CD4-positive, CD25-positive, alpha-beta regulatory T cell (primary cell): ENCODE measurements around the gene PLXNB2. TPM values are rescaled to one million over a fixed set of nuclear protein-coding genes. Genes with fewer than 3 reads are reported as not detected.

Experiments
- ATAC-seq, 2 donors: fragments of 150-1000 bp; cut with Tn5 transposase; one replicate each; pipeline ENCODE4 v1.10.0; 2021; ENCODE audit warnings: low read depth in 2 of 2, moderate number of reproducible peaks in 2 of 2, moderate library complexity in 1 of 2
- DNase-seq, 3 donors: peaks; one replicate each; pipeline versions ENCODE4 v3.0.0 to v3.0.0-alpha.2; 2012 to 2022; ENCODE audit warnings: mixed read lengths in 1 of 3
- H3K27ac ChIP-seq: one replicate; pipeline ENCODE4 v1.7.0; 2013; ENCODE audit warnings: mild to moderate bottlenecking, low read length; ENCODE audit not compliant: insufficient read depth, poor library complexity, severe bottlenecking
- H3K27me3 ChIP-seq: one replicate; pipeline ENCODE4 v1.7.0; 2013; ENCODE audit warnings: low read length; ENCODE audit not compliant: control insufficient read depth, insufficient read depth
- H3K36me3 ChIP-seq: one replicate; pipeline ENCODE4 v1.7.0; 2013; ENCODE audit warnings: mild to moderate bottlenecking, low read length, moderate library complexity; ENCODE audit not compliant: control insufficient read depth, insufficient read depth
- H3K4me1 ChIP-seq: 2 replicates; pipeline ENCODE4 v1.7.0; 2013; ENCODE audit warnings: mild to moderate bottlenecking, low read length; ENCODE audit not compliant: insufficient read depth, control insufficient read depth, poor library complexity, severe bottlenecking
- H3K4me3 ChIP-seq: one replicate; pipeline ENCODE4 v1.7.0; 2013; ENCODE audit warnings: low read depth, mild to moderate bottlenecking, low read length, moderate library complexity
- H3K9me3 ChIP-seq, 2 experiments: 1 replicate in 1 of 2; 2 replicates in 1 of 2; pipeline ENCODE4 v1.7.0; 2013; ENCODE audit warnings: low read length in 2 of 2, mild to moderate bottlenecking in 1 of 2, moderate library complexity in 1 of 2; ENCODE audit not compliant: control insufficient read depth in 2 of 2
- H3K27ac Mint-ChIP-seq, 3 donors: one replicate each; pipeline ENCODE4 v1.8.0; 2020 to 2022; ENCODE audit warnings: mild to moderate bottlenecking in 3 of 3, mixed read lengths in 3 of 3, moderate library complexity in 2 of 3
- H3K27me3 Mint-ChIP-seq: one replicate; pipeline ENCODE4 v1.8.0; 2022; ENCODE audit warnings: mild to moderate bottlenecking, mixed read lengths
- H3K36me3 Mint-ChIP-seq: one replicate; pipeline ENCODE4 v1.8.0; 2020; ENCODE audit warnings: mixed read lengths
- H3K4me1 Mint-ChIP-seq, 4 donors: one replicate each; pipeline ENCODE4 v1.8.0; 2020 to 2022; ENCODE audit warnings: mixed read lengths in 4 of 4, mild to moderate bottlenecking in 1 of 4
- H3K4me3 Mint-ChIP-seq, 4 donors: one replicate each; pipeline ENCODE4 v1.8.0; 2020 to 2022; ENCODE audit warnings: mild to moderate bottlenecking in 4 of 4, mixed read lengths in 4 of 4, moderate library complexity in 3 of 4
- H3K9me3 Mint-ChIP-seq, 7 donors: one replicate each; pipeline ENCODE4 v1.8.0; 2020 to 2022; ENCODE audit warnings: mixed read lengths in 7 of 7, mild to moderate bottlenecking in 3 of 7, moderate library complexity in 2 of 7
- polyA plus RNA-seq, 4 donors: library from polyadenylated mRNA; unstranded; fragments of 300-500 nt; fragmentation: Illumina TruSeq; gene quantifications; one replicate each; pipeline ENCODE4 v1.2.3, GENCODE V29; 2021
- total RNA-seq: library from RNA; stranded (reverse); gene quantifications from one replicate; pipeline ENCODE4 v1.2.3, GENCODE V29; 2022

Gene PLXNB2
- total and polyA plus RNA-seq, 5 donors from 2014 or later, result 0.36 to 3.7 (median 0.55) TPM; not detected in 1

DNA sequence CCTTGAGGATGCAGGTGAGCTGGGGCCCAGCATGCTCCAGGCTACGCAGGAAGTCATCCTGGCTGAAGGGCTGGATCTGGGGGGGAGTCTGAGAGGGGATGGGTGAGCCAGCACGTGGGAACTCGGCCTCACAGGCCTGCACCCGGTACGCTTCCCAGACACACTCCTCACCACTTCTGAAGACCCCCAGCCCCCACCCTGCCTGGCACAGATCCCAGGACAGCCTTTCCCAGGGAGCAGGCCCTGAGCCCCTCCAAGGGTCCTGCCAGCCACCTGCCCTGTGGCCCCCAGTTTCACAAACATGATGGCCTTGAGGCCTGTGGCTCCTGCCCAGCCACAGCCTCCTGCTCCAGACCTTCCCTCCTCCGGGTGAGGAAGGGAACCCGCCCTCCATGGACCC lies 5.6 kb upstream of the PLXNB2 start:
- H3K27ac ChIP-seq, result no peak overlapping the region
- H3K9me3 Mint-ChIP-seq, result peaks cover 0 to 1% (median 0%) of the 10 kb centered on the region in 7 donors
- peaks cover 18% of the 10 kb centered on the region for H3K4me1 ChIP-seq
- H3K9me3 ChIP-seq, result no peaks in the 10 kb centered on the region
- ATAC-seq (no peak), DNase-seq (no peak)
- H3K36me3 Mint-ChIP-seq, result no peaks in the 10 kb centered on the region
- no peak overlapping the region for H3K27ac Mint-ChIP-seq
- no peaks in the 10 kb centered on the region for H3K27me3 ChIP-seq
- no peak overlapping the region for H3K4me3 ChIP-seq
- H3K36me3 ChIP-seq, result no peaks in the 10 kb centered on the region
- H3K4me3 Mint-ChIP-seq, result no peak overlapping the region
- H3K27me3 Mint-ChIP-seq, result peaks cover 6% of the 10 kb centered on the region
- peaks cover 0 to 22% (median 10%) of the 10 kb centered on the region in 4 donors for H3K4me1 Mint-ChIP-seq

DNA sequence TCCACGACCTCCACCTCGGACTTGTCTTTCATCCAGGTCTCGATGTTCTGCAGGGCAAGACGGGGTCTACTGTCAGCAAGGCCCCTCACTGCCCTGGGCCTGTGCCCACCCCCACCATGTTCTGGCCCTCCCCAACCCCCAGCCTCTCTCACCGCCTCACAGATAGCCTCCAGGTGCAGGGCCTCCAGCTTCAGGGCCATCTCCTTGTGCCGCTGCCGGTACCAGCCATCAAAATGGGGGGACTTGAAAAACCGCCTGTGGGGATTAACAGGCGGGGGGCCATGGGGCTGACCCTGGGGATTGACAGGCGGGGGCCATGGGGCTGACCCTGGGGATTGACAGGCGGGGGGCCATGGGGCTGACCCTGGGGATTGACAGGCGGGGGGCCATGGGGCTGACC lies 4.9 kb upstream of the PLXNB2 start:
- Histone ChIP-seq H3K27ac (no peak overlapping the region), H3K9me3 (no peaks in the 10 kb centered on the region), H3K4me3 (no peak overlapping the region), H3K4me1 (peaks cover 18% of the 10 kb centered on the region), H3K36me3 (no peaks in the 10 kb centered on the region), H3K27me3 (no peaks in the 10 kb centered on the region)
- no peaks in the 10 kb centered on the region for H3K36me3 Mint-ChIP-seq
- H3K4me1 Mint-ChIP-seq, result peaks cover 0 to 22% (median 10%) of the 10 kb centered on the region in 4 donors
- DNase-seq, result no peak
- peaks cover 0 to 1% (median 0%) of the 10 kb centered on the region in 7 donors for H3K9me3 Mint-ChIP-seq
- no peak overlapping the region for H3K27ac Mint-ChIP-seq
- no peak overlapping the region for H3K4me3 Mint-ChIP-seq
- H3K27me3 Mint-ChIP-seq, result peaks cover 6% of the 10 kb centered on the region
- ATAC-seq, result no peak

DNA sequence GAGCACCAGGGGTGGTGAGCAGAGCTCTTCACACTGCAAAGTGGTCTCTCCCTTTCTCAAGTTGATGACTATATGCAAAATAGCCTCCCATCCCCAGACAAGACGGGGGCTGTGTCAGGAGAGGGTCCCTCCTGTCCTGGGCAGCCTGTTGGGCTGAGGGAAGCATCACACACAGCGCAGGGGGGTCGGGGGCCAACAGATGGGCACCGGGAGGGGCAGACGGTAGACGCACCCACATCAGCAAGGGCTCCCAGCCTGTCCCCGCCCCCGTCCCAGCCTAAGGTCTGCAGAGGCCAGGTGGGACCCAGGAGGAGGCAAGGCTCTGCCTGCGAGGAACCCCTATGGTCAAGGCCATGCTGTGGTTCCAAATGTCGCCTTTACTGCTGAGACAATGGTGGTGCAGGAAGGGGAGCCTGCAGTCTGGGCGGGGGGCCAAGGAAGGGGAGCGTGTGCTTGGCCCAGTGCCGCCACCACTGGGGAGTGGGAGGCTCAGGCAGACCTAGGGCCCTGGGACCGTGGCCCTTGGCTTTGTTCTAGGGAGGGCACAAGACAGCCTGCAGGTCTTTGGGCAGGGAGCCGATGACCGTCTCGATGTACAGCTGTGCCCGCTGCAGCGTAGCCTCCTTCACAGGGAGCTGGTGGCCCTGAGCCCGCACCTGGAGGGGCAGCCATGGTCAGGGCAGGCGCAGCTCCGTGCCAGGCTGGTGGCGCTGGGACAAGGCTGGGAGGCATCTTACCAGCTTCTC lies 4.3 kb upstream of the PLXNB2 start:
- H3K9me3 Mint-ChIP-seq, result peaks cover 0 to 1% (median 0%) of the 10 kb centered on the region in 7 donors
- no peak overlapping the region for H3K27ac Mint-ChIP-seq
- Histone ChIP-seq H3K4me3 (no peak overlapping the region), H3K27me3 (no peaks in the 10 kb centered on the region), H3K9me3 (no peaks in the 10 kb centered on the region), H3K4me1 (peaks cover 22% of the 10 kb centered on the region), H3K36me3 (no peaks in the 10 kb centered on the region), H3K27ac (no peak overlapping the region)
- peaks cover 6% of the 10 kb centered on the region for H3K27me3 Mint-ChIP-seq
- ATAC-seq (no peak), DNase-seq (no peak)
- H3K36me3 Mint-ChIP-seq, result no peaks in the 10 kb centered on the region
- no peak overlapping the region for H3K4me3 Mint-ChIP-seq
- peaks cover 0 to 22% (median 10%) of the 10 kb centered on the region in 4 donors for H3K4me1 Mint-ChIP-seq

DNA sequence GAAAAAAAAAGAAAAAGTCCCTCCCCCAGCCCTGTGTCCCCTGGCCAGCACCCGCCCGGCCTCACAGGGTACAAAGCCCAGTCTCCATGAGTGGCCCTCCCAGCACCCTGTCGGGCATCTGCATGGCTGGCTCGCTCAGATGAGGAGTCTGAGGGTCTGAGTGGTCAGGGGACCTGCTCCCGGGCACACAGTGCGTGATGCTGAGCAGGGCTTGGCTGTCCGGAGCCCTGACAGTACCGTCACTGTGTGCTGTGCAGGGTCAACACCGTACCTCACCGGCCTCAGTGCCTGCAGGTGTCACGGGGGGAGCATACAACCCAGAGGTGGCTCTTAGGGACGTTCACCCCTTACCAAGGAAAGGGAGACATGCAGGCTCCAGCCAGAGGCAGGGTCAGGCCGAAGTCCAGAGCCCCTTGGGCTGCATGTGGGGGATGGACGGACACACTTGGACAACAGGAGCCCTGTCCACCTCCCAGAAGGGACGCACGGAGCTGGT lies 3.6 kb upstream of the PLXNB2 start:
- H3K27ac Mint-ChIP-seq, result peak overlapping the region in 1 of 3 donors; percentile 76
- peaks cover 0 to 1% (median 0%) of the 10 kb centered on the region in 7 donors for H3K9me3 Mint-ChIP-seq
- H3K27me3 Mint-ChIP-seq, result peaks cover 12% of the 10 kb centered on the region
- Histone ChIP-seq H3K36me3 (no peaks in the 10 kb centered on the region), H3K4me1 (peaks cover 28% of the 10 kb centered on the region), H3K27ac (no peak overlapping the region), H3K4me3 (no peak overlapping the region), H3K9me3 (no peaks in the 10 kb centered on the region), H3K27me3 (no peaks in the 10 kb centered on the region)
- ATAC-seq (no peak), DNase-seq (no peak)
- H3K4me1 Mint-ChIP-seq, result peaks cover 0 to 26% (median 12%) of the 10 kb centered on the region in 4 donors
- H3K36me3 Mint-ChIP-seq, result no peaks in the 10 kb centered on the region
- no peak overlapping the region for H3K4me3 Mint-ChIP-seq

DNA sequence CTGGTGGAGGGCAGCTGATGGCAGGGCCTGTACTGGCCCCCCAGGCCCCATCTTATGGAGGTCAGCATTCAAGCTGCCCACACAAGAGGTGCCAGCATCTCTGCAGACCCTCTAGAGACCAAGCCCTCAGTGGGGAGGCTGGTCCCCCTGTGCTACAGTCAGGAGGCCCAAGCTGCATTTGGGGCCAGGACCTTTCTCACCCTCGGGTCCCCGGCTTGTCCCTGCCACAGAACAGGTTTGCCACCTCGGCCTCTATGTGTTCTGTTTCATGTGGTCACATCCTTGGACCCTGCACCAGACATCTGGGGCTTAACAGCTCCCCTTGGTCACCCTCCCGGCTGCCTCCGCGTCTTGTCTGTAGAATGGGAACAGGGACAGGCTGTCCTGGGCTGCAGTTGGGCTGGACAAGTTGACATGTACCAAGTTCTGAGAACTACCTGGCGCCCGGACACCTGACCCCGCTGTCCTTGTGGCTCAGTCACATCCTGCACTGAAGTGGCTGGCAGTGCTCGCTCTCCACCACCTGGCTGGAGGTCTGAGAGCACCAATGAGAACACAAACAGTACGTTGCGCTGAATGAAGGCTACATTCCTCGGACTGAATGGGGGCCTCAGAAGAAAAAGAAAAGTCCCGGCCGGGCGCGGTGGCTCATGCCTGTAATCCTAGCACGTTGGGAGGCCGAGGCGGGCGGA lies 2.7 kb upstream of the PLXNB2 start:
- Histone ChIP-seq H3K27ac (no peak overlapping the region), H3K4me1 (peaks cover 29% of the 10 kb centered on the region), H3K4me3 (no peak overlapping the region), H3K27me3 (no peaks in the 10 kb centered on the region), H3K36me3 (no peaks in the 10 kb centered on the region), H3K9me3 (no peaks in the 10 kb centered on the region)
- ATAC-seq, result no peak
- no peak overlapping the region for H3K4me3 Mint-ChIP-seq
- H3K27ac Mint-ChIP-seq, result peak overlapping the region in 1 of 3 donors; percentile 85
- H3K9me3 Mint-ChIP-seq, result peaks cover 0 to 1% (median 0%) of the 10 kb centered on the region in 7 donors
- H3K27me3 Mint-ChIP-seq, result peaks cover 21% of the 10 kb centered on the region
- no peak for DNase-seq
- peaks cover 0 to 25% (median 8%) of the 10 kb centered on the region in 4 donors for H3K4me1 Mint-ChIP-seq
- no peaks in the 10 kb centered on the region for H3K36me3 Mint-ChIP-seq

DNA sequence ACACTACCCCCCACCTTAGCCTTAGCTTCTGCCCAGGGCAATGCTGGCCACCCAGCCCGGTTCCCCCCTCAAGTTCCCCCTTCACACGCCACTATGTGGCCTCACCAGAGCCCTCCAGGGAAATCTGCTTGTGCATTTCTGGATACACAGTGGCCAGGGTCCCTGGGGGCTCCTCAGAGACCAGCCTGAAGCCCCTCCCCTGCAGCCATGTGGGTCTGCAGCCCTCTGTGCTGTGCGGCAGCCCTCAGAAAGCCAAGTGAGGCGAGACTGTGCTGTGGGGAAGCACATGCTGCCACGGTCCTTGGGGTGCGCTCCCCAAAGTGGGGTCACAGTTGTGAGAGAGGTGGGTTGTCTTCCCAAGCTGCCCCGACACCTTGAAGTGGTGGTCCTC lies 2.1 kb upstream of the PLXNB2 start:
- no peak overlapping the region for H3K27ac Mint-ChIP-seq
- no peak for DNase-seq
- H3K4me3 ChIP-seq, result no peak overlapping the region
- H3K36me3 Mint-ChIP-seq, result no peaks in the 10 kb centered on the region
- H3K4me1 ChIP-seq, result peaks cover 23% of the 10 kb centered on the region
- H3K4me3 Mint-ChIP-seq, result no peak overlapping the region
- H3K27ac ChIP-seq, result no peak overlapping the region
- peaks cover 0 to 1% (median 0%) of the 10 kb centered on the region in 7 donors for H3K9me3 Mint-ChIP-seq
- no peaks in the 10 kb centered on the region for H3K36me3 ChIP-seq
- H3K27me3 ChIP-seq, result no peaks in the 10 kb centered on the region
- no peaks in the 10 kb centered on the region for H3K9me3 ChIP-seq
- H3K27me3 Mint-ChIP-seq, result peaks cover 26% of the 10 kb centered on the region
- no peak for ATAC-seq
- H3K4me1 Mint-ChIP-seq, result peaks cover 0 to 22% (median 8%) of the 10 kb centered on the region in 4 donors

DNA sequence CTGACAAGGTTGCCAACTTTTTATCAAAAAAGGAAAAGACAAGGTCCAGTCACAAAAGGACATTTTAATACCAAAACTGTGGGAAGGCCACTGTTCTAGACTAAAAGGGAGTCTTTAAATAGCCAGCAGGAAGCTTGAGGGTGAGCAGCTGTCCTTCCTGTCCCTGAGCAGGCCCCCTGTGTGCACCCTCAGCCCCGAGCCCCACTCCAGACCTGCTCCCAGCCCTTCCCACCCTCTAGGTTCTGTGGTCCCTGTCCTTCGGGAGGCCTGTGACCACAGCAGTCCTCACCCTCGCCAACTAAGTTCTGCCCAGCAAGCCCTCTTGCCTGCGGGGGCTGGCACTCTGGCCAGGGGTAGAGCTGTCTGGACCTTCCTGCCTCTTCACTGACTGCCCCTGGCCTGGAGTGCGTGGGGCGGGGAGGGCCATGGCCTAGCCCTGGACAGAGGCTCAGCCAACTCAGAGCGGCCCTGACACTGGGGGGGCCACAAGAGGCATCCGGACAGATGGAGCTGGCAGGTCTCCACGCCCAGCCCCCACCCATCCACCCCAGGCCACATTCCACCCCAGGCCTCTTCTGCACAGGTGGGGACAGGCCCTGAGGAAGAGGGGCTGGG lies 1.6 kb upstream of the PLXNB2 start:
- H3K4me1 ChIP-seq, result peaks cover 18% of the 10 kb centered on the region
- H3K36me3 ChIP-seq, result no peaks in the 10 kb centered on the region
- DNase-seq (no peak), ATAC-seq (no peak)
- H3K27me3 Mint-ChIP-seq, result peaks cover 26% of the 10 kb centered on the region
- no peak overlapping the region for H3K27ac ChIP-seq
- H3K27me3 ChIP-seq, result no peaks in the 10 kb centered on the region
- no peak overlapping the region for H3K4me3 ChIP-seq
- peaks cover 0 to 2% (median 0%) of the 10 kb centered on the region in 7 donors for H3K9me3 Mint-ChIP-seq
- peak overlapping the region in 1 of 3 donors; percentile 80 for H3K27ac Mint-ChIP-seq
- H3K9me3 ChIP-seq, result no peaks in the 10 kb centered on the region
- H3K4me1 Mint-ChIP-seq, result peaks cover 0 to 19% (median 3%) of the 10 kb centered on the region in 4 donors
- H3K36me3 Mint-ChIP-seq, result no peaks in the 10 kb centered on the region
- H3K4me3 Mint-ChIP-seq, result peak overlapping the region in 3 of 4 donors; percentile 6 to 48 (median 46)
